GOT3 (cell line): ENCODE data around the gene ABCC3.

Source experiments
- DNase-seq: peaks from one replicate; lab custom pipeline; 2025; ENCODE audit warnings: mixed read lengths; lab: John Stamatoyannopoulos, UW

The ABCC3 gene

GRCh38 chr17:50627782-50628601 lies 6.7 kb upstream of the ABCC3 start:
- DNase-seq = no peak

- no peak for DNase-seq
These were observed 4.8 kb upstream of the ABCC3 start for GRCh38 chr17:50629902-50630301.

GRCh38 chr17:50630524-50631194 lies 4.0 kb upstream of the ABCC3 start:
- no peak for DNase-seq

- no peak for DNase-seq
These were observed 3.3 kb upstream of the ABCC3 start for GRCh38 chr17:50631195-50631907.

GRCh38 chr17:50631908-50632571 lies 2.6 kb upstream of the ABCC3 start:
- no peak for DNase-seq

GRCh38 chr17:50632637-50633036 lies 2.0 kb upstream of the ABCC3 start:
- no peak for DNase-seq

GRCh38 chr17:50633683-50634082 lies 998 bp upstream of the ABCC3 start:
- DNase-seq = no peak

- no peak for DNase-seq
These were observed 442 bp downstream of the ABCC3 start for GRCh38 chr17:50634915-50635731.

- no peak for DNase-seq
These were observed 976 bp downstream of the ABCC3 start for GRCh38 chr17:50635732-50635981.

- no peak for DNase-seq
These were observed 1.5 kb downstream of the ABCC3 start for GRCh38 chr17:50635982-50636803.

- no peak for DNase-seq
These were observed 2.1 kb downstream of the ABCC3 start for GRCh38 chr17:50636804-50637195.

- DNase-seq = no peak
These were observed 3.3 kb downstream of the ABCC3 start for GRCh38 chr17:50637829-50638605.

GRCh38 chr17:50638606-50638965 lies 3.9 kb downstream of the ABCC3 start:
- DNase-seq = peak; percentile 49

GRCh38 chr17:50638966-50639713 lies 4.5 kb downstream of the ABCC3 start:
- peak; percentile 89 for DNase-seq

GRCh38 chr17:50640686-50641351 lies 6.1 kb downstream of the ABCC3 start:
- DNase-seq = no peak

- DNase-seq = no peak
These were observed 6.7 kb downstream of the ABCC3 start for GRCh38 chr17:50641357-50641756.

GRCh38 chr17:50642071-50642721 lies 7.5 kb downstream of the ABCC3 start:
- no peak for DNase-seq
